Heart right ventricle (tissue), 16 donors: Measurements from ENCODE around the gene FZR1. TPM values are rescaled to one million over a fixed set of nuclear protein-coding genes. Genes with fewer than 3 reads are reported as not detected.
A peak's percentile ranks its signal among the peaks of the same experiment; 100 is the strongest.

Experiments used
- ATAC-seq, 8 donors: fragments of 200-7000 bp; cut with Tn5 transposase; one replicate each; pipeline ENCODE4 v1.9.1; 2020; ENCODE audit warnings: mild to moderate bottlenecking in 8 of 8, moderate library complexity in 8 of 8, moderate number of reproducible peaks in 1 of 8
- DNase-seq, 2 donors: peaks; one replicate each; pipeline ENCODE4 v3.0.0-alpha.2; 2020
- H3K27ac ChIP-seq, 10 donors: fragments of 200-600 bp; sonication (generic) in 2 of 10; one replicate each; pipeline versions ENCODE4 v1.5.0 to v1.8.0; 2020 to 2022; ENCODE audit warnings: mild to moderate bottlenecking in 3 of 10
- H3K27me3 ChIP-seq, 7 donors: fragments of 200-600 bp; one replicate each; pipeline ENCODE4 v1.8.0; 2021 to 2022; ENCODE audit warnings: mild to moderate bottlenecking in 2 of 7
- H3K36me3 ChIP-seq, 9 donors: fragments of 200-600 bp; sonication (generic) in 1 of 9; one replicate each; pipeline versions ENCODE4 v1.5.0 to v1.8.0; 2020 to 2022; ENCODE audit warnings: mild to moderate bottlenecking in 2 of 9
- H3K4me1 ChIP-seq, 9 donors: fragments of 200-600 bp; sonication (generic) in 1 of 9; one replicate each; pipeline versions ENCODE4 v1.5.0 to v1.8.0; 2020 to 2022; ENCODE audit warnings: mild to moderate bottlenecking in 4 of 9
- H3K4me3 ChIP-seq, 10 donors: fragments of 200-600 bp; sonication (generic) in 2 of 10; one replicate each; pipeline versions ENCODE4 v1.5.0 to v1.8.0; 2020 to 2022; ENCODE audit warnings: mild to moderate bottlenecking in 7 of 10, moderate library complexity in 2 of 10
- H3K9me3 ChIP-seq, 11 donors: fragments of 200-600 bp in 10 of 11; sonication (generic) in 2 of 11; one replicate each; pipeline versions ENCODE4 v1.5.0 to v1.8.0; 2013 to 2022; ENCODE audit warnings: mild to moderate bottlenecking in 2 of 11, control low read depth in 1 of 11, moderate library complexity in 1 of 11
- WGBS, 2 donors: extraction: QIAGEN DNeasy Blood & Tissue Kit; methylation state at CpG; one replicate each; pipeline ENCODE4 v1.1.7; 2013; ENCODE audit warnings: inconsistent platforms in 1 of 2; 5-methylcytosine and 5-hydroxymethylcytosine counted together
- intact Hi-C, 10 donors: fragments of 100-400 bp; cut with DNase I; formaldehyde crosslinking; loops; one replicate each; pipeline versions ENCODE4 v1.11.1 to v1.14.2; 2022
- polyA plus RNA-seq, 2 donors: library from polyadenylated mRNA; stranded (reverse); fragments of 200-250 nt; gene quantifications; one replicate each; pipeline ENCODE4 v1.2.3, GENCODE V29; 2013
- total RNA-seq, 10 donors: library from RNA; stranded (reverse); fragmentation: NEBNext Ultra II Directional in 3 of 10; extraction: Animal tissue kit (Norgen Biotek cat#: 25700) in 3 of 10; gene quantifications; one replicate each; pipeline versions ENCODE4 v1.2.1 to v1.2.4, GENCODE V29; 2021 to 2023
- TF ChIP-seq, protein P1 (sequence below), 9 donors: fragments of 200-600 bp; sonication (generic) in 2 of 9; IDR thresholded peaks; one replicate each; pipeline versions ENCODE4 v1.5.0 to v1.8.0; 2021 to 2022; ENCODE audit warnings: antibody characterized with exemption in 9 of 9, mild to moderate bottlenecking in 5 of 9, moderate library complexity in 1 of 9
- donor health status: Arrhythmogenic right ventricular cardiomyopathy.
- donor health status: ischemic (EF 13 %, LVEDD 7.1; RV severe dilation, severe dysfunction).
- donor health status: healthy with polysubstance abuse.
- donor health status: DM: no; HTN: yes; CAD: no.
- donor health status: DM: no; HTN: no; CAD: no.
- donor health status: ischemic (EF 25% LVEDD 6.9; RV normal size, moderate dysfunction).
- donor health status: ischemic (EF 25% LVEDD 5.7; RV mildly dilated, moderate dysfunction).
- donor health status: healthy.
- donor health status: DM: yes; HTN: yes; CAD: no.
- donor health status: Ischemic cardiomyopathy.
- donor health status: ischemic (EF 35%, LVEDD 5.7; RV mildly dilated, moderate dysfunction).
- donor health status: nonischemic (EF 11% LVEDD 7.7; RV severe dilation, severe dysfunction).
- donor health status: DM: yes; HTN: yes; CAD: no.
- donor health status: PGD.
- donor health status: ischemic (EF 29% LVEDD 5.4; RV normal size, mild dysfunction).
- donor health status: nonischemic (EF 23%, LVEDD 6.1; RV moderate dilation, normal function).

FZR1 gene
- total and polyA plus RNA-seq, 12 donors = 13.5 to 30.8 (median 24.7) TPM

DNA sequence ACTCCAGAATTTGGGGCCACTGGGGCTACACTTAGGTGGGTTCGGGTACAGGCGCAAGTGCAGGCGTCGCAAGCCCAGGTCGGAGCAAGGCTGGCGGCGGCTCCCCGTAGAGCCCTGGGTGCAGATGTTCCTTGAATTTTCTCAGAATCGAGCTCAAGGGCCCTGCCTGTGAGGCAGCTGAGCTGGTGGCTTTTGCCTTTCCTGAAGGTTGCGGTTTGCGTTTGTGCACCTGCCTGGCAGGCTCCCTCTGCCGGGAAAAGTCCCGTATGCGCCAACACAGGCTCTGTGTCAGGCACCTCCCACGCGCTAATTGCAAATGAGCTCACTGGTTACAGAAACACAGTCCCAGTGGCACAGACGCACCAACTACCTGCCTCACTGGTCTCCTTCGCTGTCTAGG, 11.6 kb upstream of the FZR1 start:
- H3K36me3 ChIP-seq = peaks cover 0 to 78% (median 27%) of the 10 kb centered on the region in 9 donors
- peaks cover 0 to 10% (median 6%) of the 10 kb centered on the region in 9 donors for H3K4me1 ChIP-seq
- H3K27me3 ChIP-seq = no peaks in the 10 kb centered on the region
- DNase-seq (no peak), ATAC-seq (no peak)
- WGBS, 2 donors = 94 to 95% methylated on average over 18 of the region's 18 CpGs
- H3K9me3 ChIP-seq = no peaks in the 10 kb centered on the region
- H3K4me3 ChIP-seq = no peak overlapping the region
- intact Hi-C loops = no loop called here
- no peak overlapping the region for H3K27ac ChIP-seq
- TF ChIP-seq, protein P1, sequence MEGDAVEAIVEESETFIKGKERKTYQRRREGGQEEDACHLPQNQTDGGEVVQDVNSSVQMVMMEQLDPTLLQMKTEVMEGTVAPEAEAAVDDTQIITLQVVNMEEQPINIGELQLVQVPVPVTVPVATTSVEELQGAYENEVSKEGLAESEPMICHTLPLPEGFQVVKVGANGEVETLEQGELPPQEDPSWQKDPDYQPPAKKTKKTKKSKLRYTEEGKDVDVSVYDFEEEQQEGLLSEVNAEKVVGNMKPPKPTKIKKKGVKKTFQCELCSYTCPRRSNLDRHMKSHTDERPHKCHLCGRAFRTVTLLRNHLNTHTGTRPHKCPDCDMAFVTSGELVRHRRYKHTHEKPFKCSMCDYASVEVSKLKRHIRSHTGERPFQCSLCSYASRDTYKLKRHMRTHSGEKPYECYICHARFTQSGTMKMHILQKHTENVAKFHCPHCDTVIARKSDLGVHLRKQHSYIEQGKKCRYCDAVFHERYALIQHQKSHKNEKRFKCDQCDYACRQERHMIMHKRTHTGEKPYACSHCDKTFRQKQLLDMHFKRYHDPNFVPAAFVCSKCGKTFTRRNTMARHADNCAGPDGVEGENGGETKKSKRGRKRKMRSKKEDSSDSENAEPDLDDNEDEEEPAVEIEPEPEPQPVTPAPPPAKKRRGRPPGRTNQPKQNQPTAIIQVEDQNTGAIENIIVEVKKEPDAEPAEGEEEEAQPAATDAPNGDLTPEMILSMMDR (IDR thresholded peaks at IDR 0.05) = no peak

DNA sequence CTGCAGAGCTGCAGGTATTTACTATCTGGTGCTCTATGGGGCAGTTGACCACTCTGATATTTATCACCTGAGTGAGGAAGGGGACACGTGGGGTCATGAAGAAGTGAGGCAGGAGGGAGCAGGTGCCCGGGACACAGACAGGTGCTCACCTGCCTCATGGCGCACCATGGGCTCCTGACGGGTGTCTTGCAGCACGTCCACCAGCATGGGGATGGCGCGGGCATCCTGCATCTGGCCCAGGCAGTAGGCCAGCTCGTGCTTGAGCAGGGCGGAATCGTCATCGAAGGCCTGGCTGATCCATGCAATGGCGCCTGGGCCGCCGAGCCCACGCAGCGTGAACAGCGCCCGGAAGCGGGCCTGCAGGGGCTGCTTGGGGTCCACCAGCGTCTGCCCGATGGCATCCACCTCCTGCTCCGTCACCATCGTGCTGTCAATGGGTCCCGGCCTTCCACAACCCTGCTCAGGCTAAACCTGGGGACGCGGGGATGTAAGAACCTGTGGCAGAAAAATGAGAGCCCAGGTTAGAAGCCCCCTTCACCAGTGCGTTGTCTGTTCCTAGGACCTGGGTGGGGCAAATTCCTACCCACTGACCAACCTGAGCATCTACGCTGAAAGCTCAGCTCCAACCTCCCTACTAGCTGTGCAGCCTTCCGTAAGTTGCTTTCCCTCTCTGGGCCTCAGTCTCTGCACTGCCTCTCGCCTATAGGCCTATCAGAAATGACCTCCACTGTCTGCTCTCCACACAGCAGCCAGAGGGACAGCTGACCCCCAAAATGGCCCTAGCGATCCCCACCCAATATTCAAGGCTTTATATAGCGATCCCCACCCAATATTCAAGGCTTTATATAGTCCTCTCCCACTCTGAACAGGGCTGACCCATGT, 9.5 kb upstream of the FZR1 start:
- peaks cover 0 to 18% (median 12%) of the 10 kb centered on the region in 9 donors for H3K4me1 ChIP-seq
- TF ChIP-seq, protein P1 (IDR thresholded peaks at IDR 0.05) = no peak
- ATAC-seq (no peak), DNase-seq (no peak)
- H3K9me3 ChIP-seq = no peaks in the 10 kb centered on the region
- H3K36me3 ChIP-seq = peaks cover 0 to 58% (median 27%) of the 10 kb centered on the region in 9 donors
- intact Hi-C loops = no loop called here
- no peaks in the 10 kb centered on the region for H3K27me3 ChIP-seq
- no peak overlapping the region for H3K27ac ChIP-seq
- 96% methylated on average over 32 of the region's 32 CpGs for WGBS, 2 donors
- no peak overlapping the region for H3K4me3 ChIP-seq

DNA sequence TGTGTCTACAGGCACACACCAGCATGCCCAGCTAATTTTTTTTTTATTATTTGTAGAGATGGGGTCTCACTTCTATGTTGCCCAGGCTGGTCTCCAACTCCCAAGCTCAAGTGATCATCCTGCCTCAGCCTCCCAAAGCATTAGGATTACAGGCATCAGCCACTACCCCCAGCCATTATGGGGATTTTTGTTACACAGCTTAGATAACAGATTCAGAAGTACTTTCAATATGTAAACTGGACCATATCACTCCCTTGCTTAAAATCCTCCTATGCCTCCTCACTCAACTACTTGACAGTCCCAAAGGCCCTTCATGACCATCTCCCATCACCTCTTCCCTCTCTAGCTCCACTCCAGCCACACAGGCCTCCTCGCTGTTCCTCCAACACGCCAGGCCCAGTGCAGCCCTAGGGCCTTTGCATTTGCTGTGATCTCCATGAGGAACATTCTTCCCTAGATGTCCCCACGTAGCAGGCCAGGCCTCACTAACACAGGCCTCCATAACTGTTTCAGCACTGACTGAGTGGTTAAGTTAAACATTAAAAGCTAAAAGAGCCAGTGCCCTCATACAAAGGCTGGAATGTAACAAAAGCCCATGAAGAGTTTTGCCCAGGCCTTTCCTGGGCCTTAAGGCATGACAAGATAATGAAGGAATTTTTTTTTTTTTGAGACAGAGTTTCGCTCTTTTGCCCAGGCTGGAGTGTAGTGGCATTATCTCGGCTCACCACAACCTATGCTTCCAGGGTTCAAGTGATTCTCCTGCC, 8.2 kb upstream of the FZR1 start:
- H3K27me3 ChIP-seq = no peaks in the 10 kb centered on the region
- peaks cover 0 to 45% (median 23%) of the 10 kb centered on the region in 9 donors for H3K36me3 ChIP-seq
- no peak overlapping the region for H3K27ac ChIP-seq
- peaks cover 0 to 18% (median 12%) of the 10 kb centered on the region in 9 donors for H3K4me1 ChIP-seq
- TF ChIP-seq, protein P1 (IDR thresholded peaks at IDR 0.05) = no peak
- intact Hi-C loops = no loop called here
- ATAC-seq (no peak), DNase-seq (no peak)
- H3K9me3 ChIP-seq = no peaks in the 10 kb centered on the region
- H3K4me3 ChIP-seq = no peak overlapping the region
- WGBS, 2 donors = 96 to 97% methylated on average over 5 of the region's 5 CpGs

DNA sequence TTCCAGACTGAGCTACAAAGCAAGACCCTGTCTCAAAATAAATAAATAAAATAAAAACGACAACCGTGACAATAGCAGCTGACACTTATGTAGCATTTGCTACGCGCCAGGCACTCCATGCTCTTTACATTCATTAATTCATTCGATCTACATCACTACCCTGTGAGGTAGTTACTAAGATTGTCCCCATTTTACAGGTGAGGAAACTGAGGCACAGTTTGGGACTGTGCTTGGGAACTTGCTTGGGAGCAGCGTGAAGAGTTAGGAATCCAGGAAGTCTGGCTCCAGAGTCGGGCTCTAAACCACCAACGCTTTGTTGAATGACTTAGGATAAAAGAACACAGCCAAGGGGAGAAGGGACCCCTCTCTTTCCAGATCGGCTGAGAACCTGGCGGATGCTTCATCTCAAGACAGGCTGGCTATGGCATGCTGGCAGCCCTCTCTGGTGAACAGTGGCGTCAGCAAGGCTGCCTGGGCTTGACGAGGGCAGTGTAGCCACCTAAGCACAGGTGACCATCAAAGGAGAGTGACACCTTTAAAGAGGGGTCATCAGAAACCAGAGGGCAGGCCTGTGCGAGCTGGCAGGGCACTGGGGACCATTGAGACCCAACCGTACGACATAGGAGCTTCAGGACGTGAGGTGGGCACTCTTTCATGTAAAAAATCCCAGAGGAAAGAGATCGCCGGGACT, 6.2 kb upstream of the FZR1 start:
- 22 to 27% methylated on average over 18 of the region's 18 CpGs for WGBS, 2 donors
- ATAC-seq (peak in 3 of 8 donors; percentile 5 to 24 (median 6)), DNase-seq (no peak)
- peak overlapping the region; percentile 81 to 100 (median 91) for H3K4me3 ChIP-seq
- intact Hi-C loops = loop anchor here in 1 of 10 donors (10.0 kb wide), 1 partner anchor 1565 kb away; no protein-coding TSS in a partner anchor
- H3K9me3 ChIP-seq = no peaks in the 10 kb centered on the region
- H3K4me1 ChIP-seq = peaks cover 0 to 18% (median 12%) of the 10 kb centered on the region in 9 donors
- TF ChIP-seq, protein P1 (IDR thresholded peaks at IDR 0.05) = no peak
- no peaks in the 10 kb centered on the region for H3K27me3 ChIP-seq
- peak overlapping the region in 9 of 10 donors; percentile 91 to 99 (median 95) for H3K27ac ChIP-seq
- peaks cover 0 to 26% (median 17%) of the 10 kb centered on the region in 9 donors for H3K36me3 ChIP-seq
